ENCODE data around the gene LZIC. TPM values are rescaled to one million over a fixed set of nuclear protein-coding genes. Genes with fewer than 3 reads are reported as not detected.

The LZIC gene
- 14.1 and 18.9 TPM in 2 replicates for total RNA-seq

GRCh38 chr1:9942939-9943788 lies at the start of gene LZIC, which contains the start of gene NMNAT1:
Gene LZIC (minus strand): TSS chr1:9943391. CDS start chr1:9936619, 6,772 bp downstream.
Gene NMNAT1 (plus strand): TSS chr1:9943475. CDS start chr1:9972074, 28,599 bp downstream.

DNA sequence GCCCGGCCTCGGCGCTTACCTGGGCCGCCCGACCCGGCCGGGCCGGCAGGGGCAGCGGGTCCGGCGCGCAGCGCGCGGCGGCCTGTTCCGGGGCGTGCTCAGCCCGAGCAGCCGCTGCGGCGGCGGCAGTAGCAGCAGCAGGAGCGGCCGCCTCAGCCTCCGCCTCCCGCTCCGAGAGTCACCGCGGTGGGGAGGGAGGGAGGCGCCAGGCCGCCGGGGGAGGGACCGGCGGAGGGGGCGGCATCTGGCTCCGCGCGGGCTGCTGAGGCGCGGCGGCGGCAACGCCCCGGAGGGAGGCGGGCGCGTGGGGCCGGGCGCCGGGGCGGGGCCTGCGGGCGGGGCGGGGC lies 33.1 kb downstream of the LZIC start, which contains the start of gene CTNNBIP1:
CTNNBIP1 (minus strand) TSS at position 194 of the 347 bp plus-strand sequence. CDS start 38,205 bp downstream, outside the sequence.

Other genes starting within 250 kb of the LZIC start
- gene CLSTN1, start 119.4 kb downstream of the LZIC start, total RNA-seq: 76.4 and 78.3 TPM in 2 replicates
- 18.5 and 33.6 TPM in 2 replicates for gene CTNNBIP1, start 33.1 kb downstream of the LZIC start, total RNA-seq
- gene NMNAT1, start 84 bp upstream of the LZIC start, total RNA-seq: 9.0 and 11.6 TPM in 2 replicates
- gene RBP7, start 53.8 kb upstream of the LZIC start, total RNA-seq: not detected in 2 replicates
- 31.7 and 32.3 TPM in 2 replicates for gene UBE4B, start 89.6 kb upstream of the LZIC start, total RNA-seq

All from pericardium fibroblast (primary cell).